Measurements from ENCODE around the gene EGLN1. TPM values are rescaled to one million over a fixed set of nuclear protein-coding genes. Genes with fewer than 3 reads are reported as not detected.

Gene EGLN1
- total and polyA plus RNA-seq, 2 experiments from 2014 or later = 1.9 to 6.0 TPM

DNA sequence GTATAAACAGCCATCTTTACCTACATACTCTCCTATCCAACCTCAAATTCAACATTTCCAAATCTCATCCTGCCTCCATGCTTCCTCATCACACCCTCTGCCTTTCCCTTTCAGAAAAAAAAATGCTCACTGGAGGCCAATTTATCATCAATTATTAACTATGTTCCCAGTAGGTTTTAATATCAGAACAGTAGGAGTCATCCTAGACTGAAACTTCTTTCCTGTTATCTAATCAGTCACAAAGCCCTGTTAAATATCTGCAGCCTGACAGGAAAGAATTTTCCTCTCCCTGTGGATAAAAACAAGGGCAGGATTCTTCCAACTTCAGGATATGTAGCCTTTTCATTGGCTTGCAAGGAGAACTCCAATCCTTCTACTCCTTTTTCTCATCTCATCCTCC, 28.4 kb downstream of the EGLN1 start:
- Histone ChIP-seq H4K20me1 (replicated peaks; ENCODE audit: insufficient read depth) (no peaks in the 10 kb centered on the region), H3K4me1 (ENCODE audit: insufficient read depth) (no peaks in the 10 kb centered on the region; the same call in 1 of the 2 replicates), H3F3A (replicated peaks; ENCODE audit: low read depth) (no peaks in the 10 kb centered on the region), H3K4me2 (no peak overlapping the region), H2AFZ (no peak overlapping the region), H3K27ac (ENCODE audit: low read depth) (no peak overlapping the region), H3K79me2 (replicated peaks; ENCODE audit: insufficient read depth) (no peaks in the 10 kb centered on the region), H3K27me3 (ENCODE audit: insufficient read depth) (no peaks in the 10 kb centered on the region), H3K9me2 (ENCODE audit: insufficient read depth) (no peaks in the 10 kb centered on the region), H3K36me3 (ENCODE audit: insufficient read depth) (no peaks in the 10 kb centered on the region), H3K4me3 (no peak overlapping the region)
- no peak for DNase-seq (ENCODE audit: low spot score)
- Mint-ChIP-seq H3K4me3 (no peak overlapping the region), H3K27me3 (ENCODE audit: insufficient read depth, low read depth, poor library complexity) (no peaks in the 10 kb centered on the region), H3K9me3 (no peaks in the 10 kb centered on the region), H3K27ac (no peak overlapping the region), H3K4me1 (peaks cover 12% of the 10 kb centered on the region; the same call in 2 of the 3 replicates), H3K36me3 (ENCODE audit: low read depth) (no peaks in the 10 kb centered on the region)
- TF ChIP-seq POLR2AphosphoS5 (IDR thresholded peaks at IDR 0.05; ENCODE audit: low read depth) (no peak), JUNB (IDR thresholded peaks at IDR 0.05; ENCODE audit: unreplicated experiment) (no peak), ZNF114 (CRISPR knock-in tag; IDR thresholded peaks at IDR 0.05) (no peak), ZNF331 (CRISPR knock-in tag; IDR thresholded peaks at IDR 0.05; ENCODE audit: low read depth) (no peak), NANOG (IDR thresholded peaks at IDR 0.05; ENCODE audit: borderline replicate concordance) (no peak), EZH2 (IDR thresholded peaks at IDR 0.05; ENCODE audit: low read depth, unreplicated experiment) (no peak), EZH2phosphoT487 (IDR thresholded peaks at IDR 0.05; ENCODE audit: unreplicated experiment) (no peak), CREB1 (CRISPR knock-in tag; IDR thresholded peaks at IDR 0.05; ENCODE audit: low read depth) (no peak), STAT1 (IDR thresholded peaks at IDR 0.05; ENCODE audit: unreplicated experiment) (no peak)
- TF ChIP-seq, protein P1, sequence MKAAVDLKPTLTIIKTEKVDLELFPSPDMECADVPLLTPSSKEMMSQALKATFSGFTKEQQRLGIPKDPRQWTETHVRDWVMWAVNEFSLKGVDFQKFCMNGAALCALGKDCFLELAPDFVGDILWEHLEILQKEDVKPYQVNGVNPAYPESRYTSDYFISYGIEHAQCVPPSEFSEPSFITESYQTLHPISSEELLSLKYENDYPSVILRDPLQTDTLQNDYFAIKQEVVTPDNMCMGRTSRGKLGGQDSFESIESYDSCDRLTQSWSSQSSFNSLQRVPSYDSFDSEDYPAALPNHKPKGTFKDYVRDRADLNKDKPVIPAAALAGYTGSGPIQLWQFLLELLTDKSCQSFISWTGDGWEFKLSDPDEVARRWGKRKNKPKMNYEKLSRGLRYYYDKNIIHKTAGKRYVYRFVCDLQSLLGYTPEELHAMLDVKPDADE (IDR thresholded peaks at IDR 0.05) = no peak
- TF ChIP-seq, protein P2, sequence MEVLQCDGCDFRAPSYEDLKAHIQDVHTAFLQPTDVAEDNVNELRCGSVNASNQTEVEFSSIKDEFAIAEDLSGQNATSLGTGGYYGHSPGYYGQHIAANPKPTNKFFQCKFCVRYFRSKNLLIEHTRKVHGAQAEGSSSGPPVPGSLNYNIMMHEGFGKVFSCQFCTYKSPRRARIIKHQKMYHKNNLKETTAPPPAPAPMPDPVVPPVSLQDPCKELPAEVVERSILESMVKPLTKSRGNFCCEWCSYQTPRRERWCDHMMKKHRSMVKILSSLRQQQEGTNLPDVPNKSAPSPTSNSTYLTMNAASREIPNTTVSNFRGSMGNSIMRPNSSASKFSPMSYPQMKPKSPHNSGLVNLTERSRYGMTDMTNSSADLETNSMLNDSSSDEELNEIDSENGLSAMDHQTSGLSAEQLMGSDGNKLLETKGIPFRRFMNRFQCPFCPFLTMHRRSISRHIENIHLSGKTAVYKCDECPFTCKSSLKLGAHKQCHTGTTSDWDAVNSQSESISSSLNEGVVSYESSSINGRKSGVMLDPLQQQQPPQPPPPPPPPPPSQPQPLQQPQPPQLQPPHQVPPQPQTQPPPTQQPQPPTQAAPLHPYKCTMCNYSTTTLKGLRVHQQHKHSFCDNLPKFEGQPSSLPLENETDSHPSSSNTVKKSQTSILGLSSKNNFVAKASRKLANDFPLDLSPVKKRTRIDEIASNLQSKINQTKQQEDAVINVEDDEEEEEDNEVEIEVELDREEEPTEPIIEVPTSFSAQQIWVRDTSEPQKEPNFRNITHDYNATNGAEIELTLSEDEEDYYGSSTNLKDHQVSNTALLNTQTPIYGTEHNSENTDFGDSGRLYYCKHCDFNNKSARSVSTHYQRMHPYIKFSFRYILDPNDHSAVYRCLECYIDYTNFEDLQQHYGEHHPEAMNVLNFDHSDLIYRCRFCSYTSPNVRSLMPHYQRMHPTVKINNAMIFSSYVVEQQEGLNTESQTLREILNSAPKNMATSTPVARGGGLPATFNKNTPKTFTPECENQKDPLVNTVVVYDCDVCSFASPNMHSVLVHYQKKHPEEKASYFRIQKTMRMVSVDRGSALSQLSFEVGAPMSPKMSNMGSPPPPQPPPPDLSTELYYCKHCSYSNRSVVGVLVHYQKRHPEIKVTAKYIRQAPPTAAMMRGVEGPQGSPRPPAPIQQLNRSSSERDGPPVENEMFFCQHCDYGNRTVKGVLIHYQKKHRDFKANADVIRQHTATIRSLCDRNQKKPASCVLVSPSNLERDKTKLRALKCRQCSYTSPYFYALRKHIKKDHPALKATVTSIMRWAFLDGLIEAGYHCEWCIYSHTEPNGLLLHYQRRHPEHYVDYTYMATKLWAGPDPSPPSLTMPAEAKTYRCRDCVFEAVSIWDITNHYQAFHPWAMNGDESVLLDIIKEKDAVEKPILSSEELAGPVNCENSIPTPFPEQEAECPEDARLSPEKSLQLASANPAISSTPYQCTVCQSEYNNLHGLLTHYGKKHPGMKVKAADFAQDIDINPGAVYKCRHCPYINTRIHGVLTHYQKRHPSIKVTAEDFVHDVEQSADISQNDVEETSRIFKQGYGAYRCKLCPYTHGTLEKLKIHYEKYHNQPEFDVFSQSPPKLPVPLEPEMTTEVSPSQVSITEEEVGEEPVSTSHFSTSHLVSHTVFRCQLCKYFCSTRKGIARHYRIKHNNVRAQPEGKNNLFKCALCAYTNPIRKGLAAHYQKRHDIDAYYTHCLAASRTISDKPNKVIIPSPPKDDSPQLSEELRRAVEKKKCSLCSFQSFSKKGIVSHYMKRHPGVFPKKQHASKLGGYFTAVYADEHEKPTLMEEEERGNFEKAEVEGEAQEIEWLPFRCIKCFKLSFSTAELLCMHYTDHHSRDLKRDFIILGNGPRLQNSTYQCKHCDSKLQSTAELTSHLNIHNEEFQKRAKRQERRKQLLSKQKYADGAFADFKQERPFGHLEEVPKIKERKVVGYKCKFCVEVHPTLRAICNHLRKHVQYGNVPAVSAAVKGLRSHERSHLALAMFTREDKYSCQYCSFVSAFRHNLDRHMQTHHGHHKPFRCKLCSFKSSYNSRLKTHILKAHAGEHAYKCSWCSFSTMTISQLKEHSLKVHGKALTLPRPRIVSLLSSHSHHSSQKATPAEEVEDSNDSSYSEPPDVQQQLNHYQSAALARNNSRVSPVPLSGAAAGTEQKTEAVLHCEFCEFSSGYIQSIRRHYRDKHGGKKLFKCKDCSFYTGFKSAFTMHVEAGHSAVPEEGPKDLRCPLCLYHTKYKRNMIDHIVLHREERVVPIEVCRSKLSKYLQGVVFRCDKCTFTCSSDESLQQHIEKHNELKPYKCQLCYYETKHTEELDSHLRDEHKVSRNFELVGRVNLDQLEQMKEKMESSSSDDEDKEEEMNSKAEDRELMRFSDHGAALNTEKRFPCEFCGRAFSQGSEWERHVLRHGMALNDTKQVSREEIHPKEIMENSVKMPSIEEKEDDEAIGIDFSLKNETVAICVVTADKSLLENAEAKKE (CRISPR knock-in tag; IDR thresholded peaks at IDR 0.05) = no peak
- TF ChIP-seq, protein P3, sequence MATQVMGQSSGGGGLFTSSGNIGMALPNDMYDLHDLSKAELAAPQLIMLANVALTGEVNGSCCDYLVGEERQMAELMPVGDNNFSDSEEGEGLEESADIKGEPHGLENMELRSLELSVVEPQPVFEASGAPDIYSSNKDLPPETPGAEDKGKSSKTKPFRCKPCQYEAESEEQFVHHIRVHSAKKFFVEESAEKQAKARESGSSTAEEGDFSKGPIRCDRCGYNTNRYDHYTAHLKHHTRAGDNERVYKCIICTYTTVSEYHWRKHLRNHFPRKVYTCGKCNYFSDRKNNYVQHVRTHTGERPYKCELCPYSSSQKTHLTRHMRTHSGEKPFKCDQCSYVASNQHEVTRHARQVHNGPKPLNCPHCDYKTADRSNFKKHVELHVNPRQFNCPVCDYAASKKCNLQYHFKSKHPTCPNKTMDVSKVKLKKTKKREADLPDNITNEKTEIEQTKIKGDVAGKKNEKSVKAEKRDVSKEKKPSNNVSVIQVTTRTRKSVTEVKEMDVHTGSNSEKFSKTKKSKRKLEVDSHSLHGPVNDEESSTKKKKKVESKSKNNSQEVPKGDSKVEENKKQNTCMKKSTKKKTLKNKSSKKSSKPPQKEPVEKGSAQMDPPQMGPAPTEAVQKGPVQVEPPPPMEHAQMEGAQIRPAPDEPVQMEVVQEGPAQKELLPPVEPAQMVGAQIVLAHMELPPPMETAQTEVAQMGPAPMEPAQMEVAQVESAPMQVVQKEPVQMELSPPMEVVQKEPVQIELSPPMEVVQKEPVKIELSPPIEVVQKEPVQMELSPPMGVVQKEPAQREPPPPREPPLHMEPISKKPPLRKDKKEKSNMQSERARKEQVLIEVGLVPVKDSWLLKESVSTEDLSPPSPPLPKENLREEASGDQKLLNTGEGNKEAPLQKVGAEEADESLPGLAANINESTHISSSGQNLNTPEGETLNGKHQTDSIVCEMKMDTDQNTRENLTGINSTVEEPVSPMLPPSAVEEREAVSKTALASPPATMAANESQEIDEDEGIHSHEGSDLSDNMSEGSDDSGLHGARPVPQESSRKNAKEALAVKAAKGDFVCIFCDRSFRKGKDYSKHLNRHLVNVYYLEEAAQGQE (IDR thresholded peaks at IDR 0.05; ENCODE audit: unreplicated experiment) = no peak
- TF ChIP-seq, protein P4, sequence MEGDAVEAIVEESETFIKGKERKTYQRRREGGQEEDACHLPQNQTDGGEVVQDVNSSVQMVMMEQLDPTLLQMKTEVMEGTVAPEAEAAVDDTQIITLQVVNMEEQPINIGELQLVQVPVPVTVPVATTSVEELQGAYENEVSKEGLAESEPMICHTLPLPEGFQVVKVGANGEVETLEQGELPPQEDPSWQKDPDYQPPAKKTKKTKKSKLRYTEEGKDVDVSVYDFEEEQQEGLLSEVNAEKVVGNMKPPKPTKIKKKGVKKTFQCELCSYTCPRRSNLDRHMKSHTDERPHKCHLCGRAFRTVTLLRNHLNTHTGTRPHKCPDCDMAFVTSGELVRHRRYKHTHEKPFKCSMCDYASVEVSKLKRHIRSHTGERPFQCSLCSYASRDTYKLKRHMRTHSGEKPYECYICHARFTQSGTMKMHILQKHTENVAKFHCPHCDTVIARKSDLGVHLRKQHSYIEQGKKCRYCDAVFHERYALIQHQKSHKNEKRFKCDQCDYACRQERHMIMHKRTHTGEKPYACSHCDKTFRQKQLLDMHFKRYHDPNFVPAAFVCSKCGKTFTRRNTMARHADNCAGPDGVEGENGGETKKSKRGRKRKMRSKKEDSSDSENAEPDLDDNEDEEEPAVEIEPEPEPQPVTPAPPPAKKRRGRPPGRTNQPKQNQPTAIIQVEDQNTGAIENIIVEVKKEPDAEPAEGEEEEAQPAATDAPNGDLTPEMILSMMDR (conservative IDR thresholded peaks at IDR 0.05; ENCODE audit: low read depth in 2 of 2) = no peak
- no peak for ATAC-seq
